GM18517 (cell line): ENCODE measurements around the gene HDGF.

Experiments used
- ATAC-seq: cut with Tn5 transposase; IDR thresholded peaks from one replicate; pipeline ENCODE4 v1.9.1; 2021; ENCODE audit warnings: mild to moderate bottlenecking, moderate library complexity; ENCODE audit not compliant: unreplicated experiment

HDGF gene

GRCh38 chr1:156751451-156751756, at the start of gene HDGF:
HDGF (minus strand) TSS chr1:156751675; CDS start chr1:156751429, 246 bp downstream.
- peak; percentile 6 for ATAC-seq

GRCh38 chr1:156797212-156797871, 45.9 kb upstream of the HDGF start:
- ATAC-seq, result no peak

- ATAC-seq, result no peak
Observed at GRCh38 chr1:156796340-156797097, 45.0 kb upstream of the HDGF start.

- ATAC-seq, result no peak
Observed at GRCh38 chr1:156795787-156796186, 44.3 kb upstream of the HDGF start.

- no peak for ATAC-seq
Observed at GRCh38 chr1:156795374-156795733, 43.9 kb upstream of the HDGF start.

DNA sequence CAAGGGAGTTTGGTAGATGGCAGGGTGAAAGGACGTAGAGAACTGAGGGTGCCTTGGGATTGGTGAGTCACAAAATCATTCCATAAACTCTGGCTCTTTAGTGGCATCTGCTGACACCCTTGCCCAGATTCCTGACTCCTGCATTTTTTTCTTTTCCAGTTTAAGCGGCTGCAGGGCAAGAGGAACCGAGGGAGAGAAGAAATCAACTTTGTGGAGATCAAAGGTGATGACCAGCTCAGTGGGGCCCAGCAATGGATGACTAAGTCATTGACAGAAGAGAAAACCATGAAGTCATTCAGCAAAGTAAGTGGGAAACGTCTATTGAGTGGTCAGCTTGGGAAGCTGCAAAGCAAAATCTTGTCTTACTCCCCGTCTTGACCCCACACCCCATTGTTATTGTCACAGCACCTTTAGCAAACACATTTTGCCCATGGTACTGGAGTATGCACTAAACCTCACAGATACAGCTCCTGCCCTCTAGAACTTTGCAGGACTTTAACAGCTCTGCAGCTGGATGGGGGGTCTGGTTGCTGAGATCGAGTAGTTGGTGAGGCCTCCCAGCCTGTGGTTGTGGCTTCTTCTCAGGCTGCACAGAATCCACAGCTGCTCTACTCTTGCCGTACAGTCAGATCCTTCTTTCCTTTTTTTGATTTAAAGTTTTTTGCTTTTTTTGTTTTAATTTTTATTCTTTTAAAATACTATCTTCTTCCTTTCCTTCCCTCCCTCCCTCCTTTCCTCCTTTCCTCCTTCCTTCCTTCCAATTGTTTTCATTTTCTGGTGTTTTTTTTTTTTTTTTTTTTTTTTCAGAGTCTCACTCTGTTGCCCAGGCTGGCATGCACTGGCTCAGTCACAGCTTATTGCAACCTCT, 43.3 kb upstream of the HDGF start:
- ATAC-seq, result no peak

DNA sequence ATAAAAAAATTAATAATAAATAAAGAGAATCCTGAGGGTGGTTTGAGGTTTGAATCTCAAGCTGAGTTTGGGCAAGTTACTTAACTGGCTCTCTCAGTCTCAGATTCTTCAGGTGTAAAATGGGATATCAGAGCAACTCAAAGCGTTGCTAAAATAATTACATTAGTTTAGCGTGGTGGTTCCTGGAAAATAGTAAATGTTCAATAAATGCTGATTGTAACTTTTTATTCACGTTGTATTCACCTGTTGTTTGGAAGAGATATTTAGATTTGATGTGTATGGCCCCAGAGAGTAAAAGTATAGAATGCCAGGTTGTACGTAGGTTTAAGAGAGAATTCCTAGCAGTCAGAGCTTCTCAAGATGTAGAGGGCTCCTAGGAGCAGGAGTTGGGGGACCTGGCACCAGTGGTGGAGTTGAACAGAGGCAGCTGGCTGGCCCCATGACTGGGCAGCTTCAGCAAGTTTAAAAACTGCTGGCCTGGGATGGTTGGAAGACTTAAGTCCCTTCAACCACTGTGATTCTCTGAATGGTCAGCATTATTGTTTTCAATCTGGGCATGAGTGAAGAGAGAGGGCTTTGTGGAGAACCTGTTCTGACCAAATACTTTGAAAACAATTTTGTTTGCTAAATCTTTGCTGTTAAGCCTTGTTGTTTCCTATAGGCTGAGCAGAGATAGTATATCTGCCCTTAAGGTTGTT, 38.3 kb upstream of the HDGF start:
- no peak for ATAC-seq

DNA sequence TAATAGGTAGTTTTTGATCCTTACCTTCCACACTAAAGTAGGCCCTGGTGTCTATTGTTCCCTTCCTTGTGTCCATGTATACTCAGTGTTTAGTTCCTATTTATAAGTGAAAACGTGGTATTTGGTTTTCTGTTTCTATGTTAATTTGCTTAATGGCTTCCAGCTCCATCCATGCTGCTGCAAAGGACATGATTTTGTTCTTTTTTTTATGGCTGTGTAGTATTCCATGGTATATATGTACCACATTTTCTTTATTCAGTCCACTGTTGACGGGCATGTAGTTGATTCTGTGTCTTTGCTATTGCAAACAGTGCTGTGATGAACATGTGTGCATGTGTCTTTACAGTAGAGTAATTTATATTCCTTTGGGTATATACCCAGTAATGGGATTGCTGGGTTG, 36.7 kb upstream of the HDGF start:
- ATAC-seq, result no peak

GRCh38 chr1:156786640-156787039, 35.2 kb upstream of the HDGF start:
- ATAC-seq, result no peak

- ATAC-seq, result no peak
Observed at GRCh38 chr1:156785458-156785857, 34.0 kb upstream of the HDGF start.

GRCh38 chr1:156781585-156782186, 30.2 kb upstream of the HDGF start:
- no peak for ATAC-seq

GRCh38 chr1:156777573-156777972, 26.1 kb upstream of the HDGF start:
- ATAC-seq, result no peak

- no peak for ATAC-seq
Observed at GRCh38 chr1:156776942-156777341, 25.5 kb upstream of the HDGF start.

- no peak for ATAC-seq
Observed at GRCh38 chr1:156775799-156776198, 24.3 kb upstream of the HDGF start.

GRCh38 chr1:156773607-156774006, 22.1 kb upstream of the HDGF start:
- ATAC-seq, result no peak

DNA sequence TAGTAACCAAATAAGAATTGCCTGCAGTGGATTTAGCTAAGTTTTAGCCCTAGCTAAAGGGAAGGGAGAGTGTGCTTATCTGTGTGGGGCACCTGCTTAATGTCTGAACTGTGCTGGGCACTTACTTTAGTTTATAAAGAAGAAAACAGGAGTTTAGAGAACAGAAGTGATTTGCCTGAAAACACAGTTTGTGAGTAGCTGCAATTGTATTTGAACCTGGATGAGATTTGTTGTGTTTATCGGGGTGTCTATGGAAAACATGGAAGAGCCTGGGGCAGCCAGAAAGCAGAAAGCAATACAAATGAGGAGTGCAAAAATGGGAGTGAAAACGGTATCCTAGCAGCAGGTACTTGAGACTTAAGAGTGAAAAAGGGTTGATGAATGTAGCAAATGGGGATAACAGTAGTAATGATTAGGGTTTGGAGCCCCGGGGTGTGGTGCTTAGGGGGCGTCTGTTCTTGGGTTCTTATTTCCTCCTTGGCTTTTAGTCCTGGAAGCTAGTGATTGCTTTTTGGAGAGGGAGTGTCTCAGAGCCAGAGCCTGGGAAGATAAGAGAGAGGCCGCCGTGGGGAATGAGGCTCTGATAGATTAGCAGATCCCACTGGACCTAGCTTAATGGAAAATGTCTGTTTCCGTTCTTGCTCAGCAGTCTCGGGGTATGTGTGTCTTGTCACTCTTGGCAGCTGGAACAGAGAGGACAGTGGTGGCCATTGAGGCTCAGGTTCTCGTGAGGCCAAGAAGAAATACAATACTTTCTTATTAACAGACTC, 21.4 kb upstream of the HDGF start:
- no peak for ATAC-seq

- ATAC-seq, result no peak
Observed at GRCh38 chr1:156772222-156772621, 20.7 kb upstream of the HDGF start.

DNA sequence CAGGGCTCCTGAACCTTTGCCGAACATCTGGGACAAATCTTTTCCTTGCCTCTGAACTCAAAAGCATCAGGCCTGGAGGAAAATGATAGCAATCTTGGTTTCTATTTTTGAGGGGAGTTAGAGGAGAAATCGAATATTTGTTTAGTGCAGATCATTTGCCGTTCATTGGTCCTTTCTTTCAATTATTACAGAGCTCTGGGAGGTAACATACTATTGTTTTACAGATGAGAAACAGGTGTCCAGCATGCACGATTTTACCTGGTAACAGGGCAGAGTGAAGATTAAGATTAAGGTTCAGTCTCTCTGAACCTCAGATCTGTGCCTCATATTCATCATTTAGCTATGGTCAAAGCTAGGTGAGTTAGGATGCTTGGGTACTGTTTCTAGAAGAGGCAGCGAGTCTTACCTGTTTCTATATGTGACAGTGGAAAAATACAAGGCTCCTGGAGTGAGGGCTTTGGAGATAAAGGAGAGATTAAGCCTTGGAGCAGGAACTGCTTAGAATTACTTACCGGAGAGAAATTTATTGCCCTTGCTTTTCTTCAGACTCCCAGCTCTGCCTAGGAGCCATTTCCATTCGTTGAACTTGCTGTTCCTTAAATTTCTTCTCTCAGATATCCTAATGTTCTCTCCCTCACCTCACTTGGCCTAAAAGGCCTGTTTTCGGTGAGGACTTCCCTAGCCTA, 17.3 kb upstream of the HDGF start:
- ATAC-seq, result no peak

GRCh38 chr1:156767879-156768604, 16.6 kb upstream of the HDGF start:
- peak; percentile 3 for ATAC-seq
